22Rv1 (cell line): ENCODE results near the gene TECPR2.

ENCODE experiments used
- H3K27ac ChIP-seq: fragments of 450-650 bp; 2 replicates; pipeline ENCODE4 v1.5.1; 2017
- CTCF ChIP-seq: fragments of 450-650 bp; IDR thresholded peaks from 2 replicates; pipeline ENCODE4 v1.5.1; 2017; ENCODE audit warnings: mild to moderate bottlenecking
- ZFX ChIP-seq: fragments of 450-650 bp; IDR thresholded peaks from 2 replicates; pipeline ENCODE4 v1.6.1; 2017; ENCODE audit warnings: antibody characterized with exemption, borderline replicate concordance

TECPR2 gene

DNA sequence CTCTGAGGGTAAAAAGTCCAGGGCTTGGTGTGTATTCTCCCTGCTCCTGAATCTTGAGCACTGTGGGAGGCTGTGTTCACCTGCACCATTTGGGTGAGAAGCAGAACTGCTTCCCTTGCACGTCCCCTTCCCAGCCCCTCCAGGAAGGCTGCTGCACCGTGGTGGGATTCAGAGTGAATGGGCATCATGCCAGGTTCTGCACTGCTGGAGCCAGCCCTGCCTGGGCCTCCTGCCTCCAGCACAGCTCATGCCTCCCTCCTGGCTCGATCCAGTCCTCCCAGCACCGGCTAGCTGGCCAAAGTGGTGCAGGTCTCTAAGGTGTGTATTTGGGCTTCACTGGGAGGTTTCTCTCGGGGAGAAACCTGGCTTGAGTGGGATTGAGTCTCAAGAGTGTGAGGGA is 92.0 kb downstream of the TECPR2 start:
- no peak overlapping the region for H3K27ac ChIP-seq
- TF ChIP-seq CTCF (no peak), ZFX (no peak)

GRCh38 chr14:102457509-102457908 is 94.8 kb downstream of the TECPR2 start:
- H3K27ac ChIP-seq = no peak overlapping the region
- TF ChIP-seq ZFX (no peak), CTCF (no peak)

DNA sequence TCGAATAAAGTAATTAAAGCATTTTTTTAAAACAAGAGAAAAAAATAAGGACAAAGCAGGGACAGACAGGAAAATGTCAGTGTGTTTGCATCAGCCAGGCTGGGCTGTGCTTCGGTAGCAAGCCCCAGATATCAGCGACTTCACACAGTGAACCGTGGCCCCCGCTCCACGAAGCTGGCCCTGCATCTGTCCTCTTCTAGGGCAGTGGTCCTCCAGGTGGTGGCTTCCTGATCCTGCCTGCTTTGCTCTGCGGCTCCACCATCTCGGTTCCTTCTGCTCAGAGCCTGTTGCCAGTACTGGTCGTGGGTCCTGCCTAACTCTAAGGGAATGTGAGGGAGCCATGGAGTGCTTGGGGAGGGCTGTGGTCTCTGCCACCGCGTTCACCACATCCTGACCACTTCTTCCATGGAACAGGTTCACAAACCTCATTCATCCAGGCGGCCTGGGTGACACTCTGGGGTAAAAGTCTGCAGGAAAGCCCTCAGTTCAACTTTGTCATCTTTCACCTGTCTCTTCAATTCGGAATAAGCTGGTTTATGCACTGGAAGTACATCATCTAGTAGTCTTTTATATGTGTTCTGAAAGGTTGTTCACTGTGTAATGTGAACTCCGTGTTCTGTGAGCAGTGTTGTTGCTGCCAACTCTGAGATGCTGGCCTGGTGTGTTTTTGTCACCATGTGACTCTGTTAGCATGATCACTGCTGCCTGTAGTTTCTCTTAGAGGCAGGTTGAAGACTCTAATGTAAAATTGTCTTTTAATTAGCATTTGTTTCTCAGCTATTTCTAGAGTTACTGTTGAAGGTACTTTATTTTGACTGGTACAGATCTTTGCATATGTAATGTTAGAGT is 99.0 kb downstream of the TECPR2 start:
- no peak overlapping the region for H3K27ac ChIP-seq

GRCh38 chr14:102462391-102462790 is 99.7 kb downstream of the TECPR2 start:
- no peak for TF ChIP-seq ZFX
- TF ChIP-seq CTCF = no peak
- no peak overlapping the region for H3K27ac ChIP-seq

More for the DNA sequence above, 99.0 kb downstream of the TECPR2 start:
- no peak for TF ChIP-seq ZFX
- no peak for TF ChIP-seq CTCF

DNA sequence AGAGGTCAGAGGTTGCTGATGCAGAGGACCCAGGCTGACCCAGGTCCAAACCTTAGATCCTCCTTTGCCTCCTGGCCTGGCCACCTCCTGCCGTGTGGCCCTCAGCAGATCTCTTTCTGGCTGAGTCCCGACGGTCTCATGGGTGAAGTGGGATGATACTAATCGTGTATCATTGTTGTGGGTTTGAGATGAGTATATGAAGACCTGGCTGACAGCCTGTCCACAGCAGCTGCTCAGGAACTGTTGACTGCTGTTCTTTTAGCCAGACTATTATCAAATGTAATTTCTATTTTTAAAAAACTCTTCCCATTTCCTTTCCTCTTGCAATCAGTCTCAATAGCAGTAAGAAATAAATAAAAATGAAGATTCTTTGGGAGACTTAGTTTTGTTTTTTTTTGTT is 101.3 kb downstream of the TECPR2 start:
- no peak overlapping the region for H3K27ac ChIP-seq
- TF ChIP-seq CTCF (no peak), ZFX (no peak)

DNA sequence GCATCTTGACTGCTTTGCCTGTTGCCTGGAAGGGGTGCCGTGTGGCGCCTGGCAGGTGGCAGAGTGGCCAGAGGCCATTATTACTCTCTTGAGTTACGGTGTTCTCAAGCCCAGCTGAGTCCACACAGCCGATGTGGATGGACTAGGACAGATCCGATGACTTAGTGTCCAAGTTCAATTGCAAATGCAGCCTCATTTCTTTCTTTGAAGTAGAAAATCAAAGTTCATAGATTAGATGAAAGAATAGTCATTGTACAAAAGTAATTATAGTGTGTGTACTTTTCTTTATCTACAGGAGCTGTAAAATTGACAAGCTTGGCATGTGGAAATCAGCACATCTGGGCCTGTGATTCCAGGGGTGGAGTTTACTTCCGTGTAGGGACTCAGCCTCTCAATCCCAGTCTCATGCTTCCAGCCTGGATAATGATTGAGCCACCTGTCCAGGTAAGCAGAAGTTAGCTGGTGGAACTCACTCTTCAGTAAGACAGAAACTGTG is 102.2 kb downstream of the TECPR2 start:
- TF ChIP-seq CTCF (no peak), ZFX (no peak)
- H3K27ac ChIP-seq = no peak overlapping the region

GRCh38 chr14:102469261-102469660 is 106.5 kb downstream of the TECPR2 start:
- TF ChIP-seq ZFX (no peak), CTCF (no peak)
- H3K27ac ChIP-seq = no peak overlapping the region
